GM12865 (cell line): ENCODE data around the gene TUBB2B.

Experiments
- DNase-seq: peaks from one replicate; pipeline ENCODE4 v3.0.0; 2010; ENCODE audit warnings: low read depth
- H3K4me3 ChIP-seq: 2 replicates; pipeline ENCODE4 v1.5.1; 2011; ENCODE audit warnings: mild to moderate bottlenecking, low read depth, low read length, control low read depth
- CTCF ChIP-seq: IDR thresholded peaks from 2 replicates; pipeline ENCODE4 v1.5.1; 2011; ENCODE audit warnings: low read length, control low read depth, low read depth, inconsistent platforms; ENCODE audit not compliant: insufficient read depth; ENCODE audit errors: missing control alignments

The TUBB2B gene

GRCh38 chr6:3221578-3221977 is 5.9 kb downstream of the TUBB2B start:
- H3K4me3 ChIP-seq = no peak overlapping the region

GRCh38 chr6:3220366-3220765 is 7.1 kb downstream of the TUBB2B start:
- no peak for TF ChIP-seq CTCF
- DNase-seq = no peak

More at GRCh38 chr6:3221578-3221977, 5.9 kb downstream of the TUBB2B start:
- TF ChIP-seq CTCF = no peak
- no peak for DNase-seq

GRCh38 chr6:3218266-3218665 is 9.2 kb downstream of the TUBB2B start:
- no peak for TF ChIP-seq CTCF
- no peak overlapping the region for H3K4me3 ChIP-seq
- no peak for DNase-seq

More at GRCh38 chr6:3220366-3220765, 7.1 kb downstream of the TUBB2B start:
- no peak overlapping the region for H3K4me3 ChIP-seq

GRCh38 chr6:3217286-3217685 is 10.2 kb downstream of the TUBB2B start:
- no peak for DNase-seq
- no peak for TF ChIP-seq CTCF
- no peak overlapping the region for H3K4me3 ChIP-seq

GRCh38 chr6:3214898-3215297 is 12.6 kb downstream of the TUBB2B start:
- no peak overlapping the region for H3K4me3 ChIP-seq
- TF ChIP-seq CTCF = no peak
- no peak for DNase-seq

- no peak for DNase-seq
- TF ChIP-seq CTCF = no peak
- H3K4me3 ChIP-seq = no peak overlapping the region
Measured at GRCh38 chr6:3213334-3213695, 14.1 kb downstream of the TUBB2B start.

- TF ChIP-seq CTCF = no peak
- DNase-seq = no peak
- H3K4me3 ChIP-seq = no peak overlapping the region
Measured at GRCh38 chr6:3212261-3212660, 15.2 kb downstream of the TUBB2B start.
